GM20000 (cell line): ENCODE measurements around the gene SAPCD2.

Experiments used
- DNase-seq: peaks from one replicate; pipeline ENCODE4 v3.0.0; 2012; ENCODE audit warnings: low spot score
- CTCF ChIP-seq: IDR thresholded peaks from 2 replicates; pipeline ENCODE4 v1.5.1; 2012; ENCODE audit warnings: mild to moderate bottlenecking, control low read depth; ENCODE audit errors: extremely low read depth, missing control alignments

SAPCD2 gene

GRCh38 chr9:137103206-137103999 lies 33.0 kb upstream of the SAPCD2 start:
- no peak for TF ChIP-seq CTCF
- DNase-seq: no peak

GRCh38 chr9:137099231-137099630 lies 28.9 kb upstream of the SAPCD2 start:
- DNase-seq: no peak
- no peak for TF ChIP-seq CTCF

- no peak for DNase-seq
- no peak for TF ChIP-seq CTCF
These were observed 27.6 kb upstream of the SAPCD2 start for GRCh38 chr9:137097761-137098462.

- TF ChIP-seq CTCF: no peak
- no peak for DNase-seq
These were observed 26.6 kb upstream of the SAPCD2 start for GRCh38 chr9:137096785-137097546.

- peak; percentile 87 for DNase-seq
These were observed 25.5 kb upstream of the SAPCD2 start for GRCh38 chr9:137095664-137096517.

More at GRCh38 chr9:137095664-137096517, 25.5 kb upstream of the SAPCD2 start:
- TF ChIP-seq CTCF: peak; percentile 51
